ENCODE data around the gene CCDC80. TPM values are rescaled to one million over a fixed set of nuclear protein-coding genes. Genes with fewer than 3 reads are reported as not detected.

The CCDC80 gene
- total RNA-seq, 3 donors from 2014 or later (not counting 1 experiment from before 2014, with no cell fraction given), result 0.08 TPM; not detected in 2

GRCh38 chr3:112617285-112617684 lies 23.7 kb downstream of the CCDC80 start:
- ATAC-seq, result no peak
- H3K4me3 ChIP-seq (ENCODE audit: low read length), result no peak overlapping the region
- peaks cover 0 to 4% of the 10 kb centered on the region in 2 donors for H3K4me1 Mint-ChIP-seq
- no peak overlapping the region for H3K4me3 Mint-ChIP-seq
- no peaks in the 10 kb centered on the region for H3K27me3 ChIP-seq (ENCODE audit: control insufficient read depth, insufficient read depth, low read length)
- H3K9me3 Mint-ChIP-seq, result no peaks in the 10 kb centered on the region
- no peak for DNase-seq
- H3K27ac Mint-ChIP-seq, result no peak overlapping the region
- intact Hi-C loops (cut with micrococcal nuclease), result no loop called here
- H3K27me3 Mint-ChIP-seq (ENCODE audit: low read depth in 2 of 2), result no peaks in the 10 kb centered on the region
- no peaks in the 10 kb centered on the region for H3K36me3 ChIP-seq (ENCODE audit: control insufficient read depth, insufficient read depth, low read length)
- H3K36me3 Mint-ChIP-seq, result no peaks in the 10 kb centered on the region
- no peak overlapping the region for H3K27ac ChIP-seq (ENCODE audit: low read length)
- H3K4me1 ChIP-seq (ENCODE audit: control insufficient read depth, insufficient read depth, low read length), result no peaks in the 10 kb centered on the region
- H3K9me3 ChIP-seq (ENCODE audit: control insufficient read depth, insufficient read depth, low read length), result no peaks in the 10 kb centered on the region
- TF ChIP-seq CTCF (IDR thresholded peaks at IDR 0.05), result no peak
- WGBS (ENCODE audit: insufficient coverage), result 93% methylated on average over 2 of the region's 2 CpGs

GRCh38 chr3:112615989-112616731 lies 24.8 kb downstream of the CCDC80 start:
- no peak overlapping the region for H3K4me3 Mint-ChIP-seq
- no peak overlapping the region for H3K27ac Mint-ChIP-seq
- intact Hi-C loops (cut with micrococcal nuclease), result no loop called here
- H3K27me3 Mint-ChIP-seq (ENCODE audit: low read depth in 2 of 2), result no peaks in the 10 kb centered on the region
- Histone ChIP-seq H3K4me3 (ENCODE audit: low read length) (no peak overlapping the region), H3K27ac (ENCODE audit: low read length) (no peak overlapping the region), H3K4me1 (ENCODE audit: control insufficient read depth, insufficient read depth, low read length) (no peaks in the 10 kb centered on the region), H3K9me3 (ENCODE audit: control insufficient read depth, insufficient read depth, low read length) (no peaks in the 10 kb centered on the region), H3K36me3 (ENCODE audit: control insufficient read depth, insufficient read depth, low read length) (no peaks in the 10 kb centered on the region), H3K27me3 (ENCODE audit: control insufficient read depth, insufficient read depth, low read length) (no peaks in the 10 kb centered on the region)
- no peak for ATAC-seq
- peaks cover 0 to 4% of the 10 kb centered on the region in 2 donors for H3K4me1 Mint-ChIP-seq
- WGBS (ENCODE audit: insufficient coverage), result 71% methylated on average over 7 of the region's 7 CpGs
- no peaks in the 10 kb centered on the region for H3K36me3 Mint-ChIP-seq
- TF ChIP-seq CTCF (IDR thresholded peaks at IDR 0.05), result no peak
- no peak for DNase-seq
- H3K9me3 Mint-ChIP-seq, result no peaks in the 10 kb centered on the region

DNA sequence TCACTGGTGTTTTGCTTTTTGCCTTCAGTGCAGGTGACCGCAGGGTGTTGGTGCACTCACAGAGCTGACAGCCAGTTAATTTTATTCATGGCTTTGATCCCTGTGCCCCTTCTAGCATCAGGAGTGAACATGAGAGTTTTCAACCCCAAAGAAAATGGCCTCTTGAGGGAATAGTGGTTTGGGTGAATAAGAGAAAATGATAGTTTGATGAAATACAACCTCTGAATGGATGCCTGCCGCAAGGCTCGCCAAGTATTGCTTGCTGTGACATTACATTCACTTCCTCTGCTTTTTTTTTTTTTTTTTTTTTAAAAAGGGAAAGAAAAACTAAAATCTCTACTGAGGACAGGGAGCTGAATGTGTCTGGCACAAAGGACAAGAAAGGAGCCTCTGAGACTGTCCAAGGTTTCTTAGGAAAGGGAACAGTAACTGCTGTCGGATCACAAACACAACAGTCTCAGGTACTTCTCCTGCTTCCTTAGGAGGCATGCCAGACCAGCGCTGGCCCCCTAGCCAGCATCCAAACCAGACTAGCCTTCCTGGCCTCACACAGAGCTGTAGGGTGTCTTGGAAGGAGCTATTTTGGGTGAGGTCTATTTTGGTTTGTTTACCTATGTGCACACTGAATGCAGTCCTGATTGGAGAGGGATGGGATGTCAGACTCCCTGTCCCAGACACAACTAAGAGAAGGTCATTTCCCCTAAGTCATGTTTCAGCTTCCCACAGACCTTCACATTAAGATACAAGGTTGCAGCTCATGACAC lies 29.0 kb downstream of the CCDC80 start:
- Histone ChIP-seq H3K4me1 (ENCODE audit: control insufficient read depth, insufficient read depth, low read length) (no peaks in the 10 kb centered on the region), H3K9me3 (ENCODE audit: control insufficient read depth, insufficient read depth, low read length) (no peaks in the 10 kb centered on the region), H3K36me3 (ENCODE audit: control insufficient read depth, insufficient read depth, low read length) (no peaks in the 10 kb centered on the region), H3K4me3 (ENCODE audit: low read length) (no peak overlapping the region), H3K27me3 (ENCODE audit: control insufficient read depth, insufficient read depth, low read length) (no peaks in the 10 kb centered on the region), H3K27ac (ENCODE audit: low read length) (no peak overlapping the region)
- intact Hi-C loops (cut with micrococcal nuclease), result no loop called here
- H3K9me3 Mint-ChIP-seq, result no peaks in the 10 kb centered on the region
- DNase-seq, result no peak
- peaks cover 0 to 9% of the 10 kb centered on the region in 2 donors for H3K4me1 Mint-ChIP-seq
- no peak for ATAC-seq
- WGBS (ENCODE audit: insufficient coverage), result 100% methylated on average over 3 of the region's 5 CpGs
- no peaks in the 10 kb centered on the region for H3K36me3 Mint-ChIP-seq
- no peak overlapping the region for H3K4me3 Mint-ChIP-seq
- no peak for TF ChIP-seq CTCF (IDR thresholded peaks at IDR 0.05)
- H3K27me3 Mint-ChIP-seq (ENCODE audit: low read depth in 2 of 2), result peaks cover 8 to 19% of the 10 kb centered on the region in 2 donors
- no peak overlapping the region for H3K27ac Mint-ChIP-seq

Measured in natural killer cell (primary cell).